ENCODE measurements around the gene PRKCD.

The PRKCD gene

DNA sequence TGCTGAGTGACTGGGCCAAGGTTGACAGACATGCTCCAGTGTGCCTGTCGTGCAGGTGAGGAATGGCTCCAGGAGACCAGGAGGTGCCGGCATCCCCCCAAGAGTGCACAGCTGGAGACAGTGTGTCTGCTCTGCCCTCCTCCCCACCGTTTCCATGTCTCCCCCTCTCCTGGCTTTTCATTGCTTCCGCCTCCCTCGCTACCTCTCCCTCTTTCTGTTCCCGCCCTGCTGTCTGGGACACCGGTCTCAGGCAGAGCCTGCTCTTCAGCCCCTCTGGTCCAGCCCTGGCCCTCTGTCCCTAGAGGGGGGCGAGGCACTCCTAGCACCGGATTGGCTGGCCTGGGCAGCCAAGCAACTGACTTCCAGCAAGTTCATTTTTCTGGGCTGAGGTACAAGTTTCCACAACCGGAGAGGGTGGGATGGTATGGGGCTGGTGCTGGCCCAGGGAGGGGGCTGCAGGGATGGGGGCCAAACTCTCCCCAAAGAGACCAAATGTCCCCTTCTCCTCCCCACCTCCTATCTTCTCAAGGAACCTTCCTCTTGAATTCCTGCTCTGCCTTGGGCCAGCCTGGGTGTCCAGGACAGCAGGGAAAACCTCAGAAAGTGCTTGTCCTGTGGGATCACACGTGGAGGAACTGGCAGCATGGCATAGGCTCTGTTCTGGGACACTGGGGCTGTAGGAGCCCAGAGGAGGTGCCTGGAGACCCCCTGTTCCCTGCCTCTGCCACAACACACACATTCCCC, 32.6 kb downstream of the PRKCD start:
- no peak for DNase-seq

DNA sequence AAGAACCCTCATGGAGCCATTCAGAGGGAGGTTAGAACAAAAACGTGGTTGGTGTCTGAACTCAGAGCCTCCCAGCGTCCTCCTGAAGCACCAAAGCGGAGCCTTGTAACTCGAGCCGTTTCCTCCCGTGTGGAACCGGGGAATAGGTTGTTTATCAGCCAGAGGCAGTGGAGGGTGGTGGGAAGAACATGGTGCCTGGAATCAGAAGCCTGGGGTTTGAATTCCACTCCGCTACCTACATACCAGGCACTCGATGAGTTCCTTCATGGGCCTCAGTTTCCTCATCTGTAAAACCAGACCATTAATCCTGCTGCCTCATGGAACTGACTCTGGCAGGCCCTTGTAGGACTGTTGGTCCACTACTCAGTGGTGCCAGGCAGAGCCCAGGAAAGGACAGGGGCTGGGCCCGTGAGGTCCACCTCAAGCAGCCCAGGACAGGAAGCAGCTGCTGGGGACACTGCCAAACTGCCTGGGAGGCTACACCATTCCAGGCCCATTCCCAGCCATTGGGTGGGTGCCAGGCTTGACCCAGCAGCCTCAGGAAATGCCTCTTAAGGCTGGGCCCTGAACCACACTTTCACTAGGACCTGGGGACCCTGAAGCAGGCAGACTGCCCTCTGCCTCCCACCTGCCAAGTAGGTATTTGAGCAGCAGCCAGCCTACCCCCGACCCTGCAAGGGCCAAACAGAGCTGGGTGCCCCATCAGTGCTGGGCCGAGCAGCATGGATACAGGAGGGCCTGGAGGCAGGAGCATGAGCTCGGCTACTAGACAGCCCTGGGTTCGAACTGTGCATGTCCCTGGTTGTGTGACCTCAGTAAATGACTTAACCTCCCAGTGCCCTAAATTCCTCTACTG, 33.4 kb downstream of the PRKCD start:
- no peak for DNase-seq

DNA sequence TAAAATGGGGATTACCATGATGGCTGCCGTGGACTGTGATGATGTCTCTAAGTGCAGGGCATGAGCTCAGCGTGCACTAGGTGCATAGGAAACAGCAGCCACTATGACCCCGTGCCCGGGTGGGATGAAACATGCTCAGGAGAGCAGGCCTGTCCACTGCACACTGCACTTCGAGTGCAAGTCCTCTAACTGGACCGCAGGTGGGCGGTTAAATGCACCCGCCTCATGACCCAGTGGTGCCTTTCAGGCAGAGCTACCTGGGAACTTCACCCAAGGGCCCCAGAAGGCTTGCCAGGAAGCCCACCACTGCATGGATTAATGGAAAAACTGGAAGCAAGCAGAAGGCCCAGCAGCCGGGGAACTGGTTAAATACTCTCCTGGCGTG, 34.0 kb downstream of the PRKCD start:
- DNase-seq = no peak

DNA sequence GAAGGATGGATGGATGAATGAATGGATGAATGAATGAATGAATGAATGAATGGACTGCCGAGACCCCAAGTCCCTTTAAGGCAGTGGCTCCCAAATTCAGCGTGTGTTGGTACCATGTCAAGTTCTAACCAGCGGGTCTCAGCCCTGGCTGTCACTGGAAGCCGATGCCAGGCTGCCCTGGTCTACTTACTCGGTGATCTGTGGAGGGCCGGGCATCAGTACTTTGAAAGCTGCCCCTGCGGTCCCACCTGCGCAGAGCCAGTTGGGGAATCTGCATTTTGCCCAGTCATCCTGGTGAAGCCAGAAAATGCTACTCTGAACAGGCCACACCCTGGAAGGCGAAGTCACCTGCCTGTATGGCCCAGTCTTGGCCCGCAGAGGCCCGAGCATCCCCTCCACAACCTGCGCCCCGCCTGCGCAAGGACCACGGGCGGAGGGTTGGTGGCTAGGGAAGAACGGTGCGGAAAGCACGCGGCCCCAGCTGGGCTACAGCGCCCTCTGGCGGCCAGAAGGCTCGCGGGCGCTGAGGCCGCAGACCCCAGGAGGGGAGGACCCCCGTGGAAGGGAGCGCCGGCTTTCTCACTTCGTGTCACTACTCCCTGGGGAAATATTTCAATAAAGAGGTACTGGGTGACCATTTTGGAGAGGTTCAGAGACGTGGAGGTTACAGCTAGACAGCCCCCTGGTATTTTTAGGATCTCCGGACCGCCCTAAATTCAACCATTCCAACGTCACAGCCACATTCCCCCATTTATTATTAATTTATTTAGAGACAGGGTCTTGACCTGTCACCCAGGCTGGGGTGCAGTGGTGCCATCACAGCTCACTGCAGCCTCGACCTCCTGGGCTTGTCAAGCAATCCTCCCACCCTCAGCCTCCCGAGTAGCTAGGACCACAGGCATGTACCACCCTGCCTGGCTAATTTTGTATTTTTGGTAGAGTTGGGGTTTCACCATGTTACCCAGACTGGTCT, 34.9 kb downstream of the PRKCD start:
- DNase-seq = peak; percentile 30

DNA sequence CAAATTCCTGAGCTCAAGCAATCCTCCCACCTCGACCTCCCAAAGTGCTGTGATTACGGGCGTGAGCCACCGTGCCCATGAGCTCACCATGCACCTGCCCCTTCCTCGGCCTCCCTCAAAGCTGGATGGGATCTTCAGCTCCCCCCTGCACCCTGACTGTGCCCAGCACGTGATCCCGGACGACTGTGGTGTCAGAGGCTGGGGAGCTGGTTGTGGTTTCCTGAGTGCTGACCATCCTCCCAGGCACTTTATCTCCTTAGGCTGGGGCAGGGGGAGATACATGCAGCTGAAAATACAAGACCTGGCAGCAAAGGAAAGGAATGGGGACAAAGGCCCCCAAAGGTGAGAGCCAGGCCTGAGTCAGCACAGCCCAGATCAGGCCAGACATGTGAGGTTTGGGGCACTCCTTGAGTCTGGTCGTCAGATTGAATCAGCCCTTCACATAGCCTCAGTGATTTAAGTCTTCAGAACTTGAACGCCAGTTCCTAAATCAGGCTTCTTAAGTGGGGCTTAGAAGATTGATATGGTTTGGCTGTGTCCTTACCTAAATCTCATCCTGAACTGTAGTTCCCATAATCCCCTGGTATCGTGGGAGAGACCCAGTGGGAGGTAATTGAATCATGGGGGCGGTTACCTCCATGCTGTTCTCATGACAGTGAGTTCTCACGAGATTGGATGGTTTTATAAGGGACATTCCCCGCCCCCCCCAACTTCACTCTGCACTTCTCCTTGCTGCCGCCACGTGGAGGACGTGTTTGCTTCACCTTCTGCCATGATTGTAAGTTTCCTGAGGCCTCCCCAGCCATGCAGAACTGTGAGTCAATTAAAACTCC, 35.8 kb downstream of the PRKCD start:
- DNase-seq = no peak

DNA sequence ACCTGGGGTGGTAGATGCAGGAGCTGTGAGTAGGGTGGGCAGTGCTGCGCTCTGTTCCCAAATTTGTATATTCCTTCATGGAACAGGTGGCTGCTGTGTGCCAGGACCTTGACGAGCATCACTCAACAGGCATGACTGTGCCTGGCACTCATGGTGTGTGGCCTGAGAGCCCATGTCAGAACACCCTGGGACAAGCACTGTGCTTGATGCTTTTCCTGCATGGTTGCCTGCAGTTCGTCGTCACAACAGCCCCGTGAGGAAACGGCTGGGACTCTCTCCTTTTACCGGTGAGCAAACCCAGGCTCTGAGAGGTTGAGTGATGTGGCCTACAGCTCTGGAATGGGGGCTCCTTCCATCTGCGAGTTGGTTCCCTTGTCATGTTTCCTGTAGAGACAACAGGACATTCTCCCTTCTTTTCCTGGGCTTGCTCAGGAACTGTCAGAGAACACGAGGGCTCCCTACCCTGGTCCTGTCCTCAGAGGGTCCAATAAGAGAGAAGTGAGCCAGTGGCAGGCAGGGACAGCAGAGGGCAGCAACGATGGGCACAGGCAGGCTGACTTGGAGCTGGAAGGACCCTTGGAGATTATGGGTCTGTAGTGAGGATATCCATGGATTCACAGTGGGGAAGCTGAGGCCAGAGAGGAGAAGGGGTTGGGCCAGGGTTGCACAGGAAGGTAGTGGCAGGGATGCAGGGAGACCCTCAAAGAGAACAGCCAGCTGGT, 37.4 kb downstream of the PRKCD start:
- no peak for DNase-seq

DNA sequence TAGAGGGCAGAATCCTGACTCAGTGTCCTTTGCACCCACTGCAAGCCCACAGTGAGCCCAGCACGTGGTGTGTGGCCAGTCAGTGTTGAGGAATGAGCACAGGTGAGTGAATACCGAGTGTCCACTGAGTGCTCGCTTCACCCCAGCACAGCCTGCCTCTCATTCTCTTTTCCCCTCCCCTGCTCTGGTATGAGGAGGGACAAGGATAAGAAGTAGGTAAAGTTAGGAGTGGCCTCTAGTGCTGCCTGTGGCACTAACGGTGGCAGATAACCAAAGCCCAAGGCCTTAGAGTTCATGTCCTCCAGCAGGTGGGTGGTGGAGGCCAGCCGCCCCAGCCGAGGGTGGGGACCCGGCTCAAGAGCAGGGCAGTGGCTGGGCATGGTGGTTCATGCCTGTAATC, 38.0 kb downstream of the PRKCD start:
- DNase-seq = no peak

DNA sequence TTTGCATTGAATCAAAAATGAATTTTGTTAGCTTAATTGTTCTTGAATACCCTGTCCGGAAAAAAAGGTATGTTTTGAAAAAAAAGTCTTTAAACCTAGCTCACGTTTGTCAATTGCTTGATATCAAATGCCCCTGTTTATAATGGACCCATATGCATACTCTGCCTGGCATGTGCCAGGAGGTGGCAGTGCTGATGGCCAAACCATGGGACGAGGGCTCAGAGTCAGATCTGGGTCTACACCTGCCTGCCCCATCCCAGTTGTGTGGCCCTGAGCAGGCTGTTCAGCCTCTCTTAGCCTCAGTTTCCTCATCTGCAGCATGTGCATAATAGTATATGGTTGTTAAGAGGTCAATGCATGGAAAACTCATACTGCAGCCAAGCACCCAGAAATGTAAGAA, 38.8 kb downstream of the PRKCD start:
- DNase-seq = no peak

DNA sequence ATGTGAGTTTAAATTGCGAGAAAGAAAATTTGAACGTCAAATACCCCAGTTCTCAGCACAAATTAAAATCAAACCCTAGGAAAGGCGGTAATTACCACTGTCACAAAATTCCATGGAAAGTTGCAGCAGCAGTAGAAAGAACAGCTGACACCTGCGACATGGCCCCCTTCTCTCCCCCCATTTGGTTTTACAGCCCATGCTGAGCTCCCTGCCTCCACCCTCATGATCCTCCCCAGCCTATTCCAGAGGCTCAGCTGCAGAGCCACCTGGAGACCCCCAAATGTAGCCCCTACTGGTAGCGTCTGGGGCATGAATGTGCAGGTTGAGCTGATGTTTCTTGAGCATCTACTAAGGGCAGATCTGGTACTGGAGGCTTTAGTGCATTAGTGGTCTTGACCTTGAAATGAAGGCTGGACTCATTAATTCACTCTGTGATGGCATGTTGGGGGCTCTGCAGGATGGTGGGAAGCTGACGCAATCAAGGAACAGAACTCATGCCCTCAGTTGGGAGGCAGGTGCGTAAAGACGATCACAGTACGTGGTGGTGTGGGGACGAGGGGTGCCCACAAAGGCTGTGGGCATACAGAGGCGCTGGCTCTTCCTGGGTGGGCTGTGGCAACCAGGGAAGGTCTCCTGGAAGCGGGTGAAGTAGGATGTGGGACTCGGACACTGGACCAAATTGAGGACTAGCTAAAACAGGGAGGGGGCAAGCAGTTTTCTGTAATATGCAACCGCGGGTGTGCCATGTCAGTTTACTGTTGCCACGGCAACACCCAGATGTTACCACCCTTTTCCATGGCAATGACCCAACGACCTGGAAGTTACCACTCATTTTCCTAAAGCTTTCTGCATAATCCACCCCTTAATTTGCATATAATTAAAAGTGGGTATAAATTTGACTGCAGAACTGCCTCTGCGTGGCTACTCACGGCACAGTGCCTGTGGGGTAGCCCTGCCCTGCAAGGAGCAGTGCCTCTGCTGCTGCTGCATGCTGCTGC, 39.8 kb downstream of the PRKCD start:
- DNase-seq = no peak

DNA sequence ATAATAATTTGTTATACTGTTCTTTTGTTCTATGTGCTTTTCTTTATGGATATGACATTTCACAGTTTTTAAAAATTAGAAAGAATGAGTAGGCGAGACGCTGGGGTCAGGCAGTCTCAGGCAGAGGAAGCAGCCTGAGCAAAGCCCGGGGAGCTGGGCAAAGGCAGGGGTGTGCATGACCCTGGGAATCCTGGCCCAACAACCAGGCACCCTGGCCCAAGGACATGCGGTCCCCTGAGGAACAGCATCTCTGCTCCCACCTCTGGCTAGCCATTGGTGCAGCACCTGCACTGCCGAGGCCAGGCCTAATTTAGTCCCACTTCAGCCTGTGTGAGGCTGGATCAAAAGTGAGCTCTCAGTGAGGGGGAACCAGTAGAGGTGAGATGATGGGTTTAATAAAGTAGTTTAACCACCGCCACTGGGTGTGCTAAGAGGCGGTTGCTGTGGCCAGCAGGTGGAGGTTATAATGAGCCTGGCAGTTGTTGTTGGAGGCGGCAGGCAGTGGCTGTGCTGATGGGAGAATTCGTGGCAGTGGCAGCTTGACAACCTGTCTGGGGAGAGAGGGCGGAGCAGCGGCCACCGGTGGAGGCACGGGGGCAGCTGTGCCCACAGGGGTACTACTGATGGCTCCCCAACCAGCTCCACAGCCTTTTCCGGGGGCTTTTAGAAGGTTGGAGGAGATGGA, 41.5 kb downstream of the PRKCD start:
- DNase-seq = no peak

DNA sequence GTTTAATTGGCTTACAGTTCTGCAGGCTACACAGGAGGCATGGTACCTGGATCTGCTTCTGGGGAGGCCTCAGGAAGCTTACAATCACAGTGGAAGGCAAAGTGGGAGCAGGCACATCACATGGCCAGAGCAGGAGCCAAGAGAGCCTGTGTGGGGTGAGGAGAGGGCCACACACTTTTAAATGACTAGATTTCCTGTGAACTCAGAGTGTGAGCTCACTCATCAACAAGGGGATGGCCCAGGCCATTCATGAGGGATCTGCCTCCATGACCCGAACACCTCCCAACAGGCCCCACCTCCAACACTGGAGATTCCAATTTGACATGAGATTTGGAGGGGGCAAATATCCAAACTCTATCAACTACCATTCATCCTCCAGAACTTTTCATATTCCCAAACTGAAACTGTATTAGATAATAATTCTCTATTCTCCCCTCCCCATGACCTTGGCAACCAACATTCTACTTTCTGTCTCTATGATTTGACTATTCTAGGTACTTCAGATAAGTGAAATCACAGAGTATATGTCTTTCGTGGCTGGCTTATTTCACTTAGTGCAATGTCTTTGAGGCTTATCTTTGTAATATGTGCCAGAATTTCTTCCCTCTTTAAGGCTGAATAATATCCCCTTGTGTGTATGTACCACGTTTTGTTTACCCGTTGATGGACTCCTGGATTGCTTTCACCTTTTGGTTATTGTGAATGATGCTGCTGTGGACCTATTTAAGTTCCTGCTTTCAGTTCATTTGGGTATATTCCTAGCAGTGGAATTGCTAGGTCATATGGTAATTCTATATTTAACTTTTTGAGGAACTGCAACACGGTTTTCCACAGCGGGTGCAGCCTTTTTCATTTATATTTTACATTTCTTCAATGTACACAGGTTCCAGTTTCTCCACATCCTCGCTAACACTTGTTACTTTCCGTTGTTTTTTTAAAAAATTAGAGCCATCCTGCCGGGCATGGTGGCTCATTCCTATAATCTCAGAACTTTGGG, 51.0 kb downstream of the PRKCD start:
- no peak for DNase-seq

DNA sequence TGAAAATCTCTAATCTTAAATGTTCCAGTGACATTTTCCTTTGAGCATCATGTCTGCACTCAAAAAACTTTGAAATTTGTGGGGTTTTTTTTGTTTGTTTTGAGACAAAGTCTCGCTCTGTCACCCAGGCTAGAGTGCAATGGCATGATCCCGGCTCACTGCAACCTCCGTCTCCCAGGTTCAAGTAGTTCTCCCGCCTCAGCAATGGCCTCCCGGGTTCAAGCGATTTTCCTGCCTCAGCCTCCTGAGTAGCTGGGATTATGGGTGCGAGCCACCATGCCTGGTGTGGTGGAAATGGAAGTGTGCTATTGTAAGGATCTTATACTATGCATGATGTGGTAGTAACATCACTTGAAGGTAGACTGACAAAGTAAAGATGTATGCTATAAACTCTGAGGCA, 52.3 kb downstream of the PRKCD start:
- DNase-seq = no peak

DNA sequence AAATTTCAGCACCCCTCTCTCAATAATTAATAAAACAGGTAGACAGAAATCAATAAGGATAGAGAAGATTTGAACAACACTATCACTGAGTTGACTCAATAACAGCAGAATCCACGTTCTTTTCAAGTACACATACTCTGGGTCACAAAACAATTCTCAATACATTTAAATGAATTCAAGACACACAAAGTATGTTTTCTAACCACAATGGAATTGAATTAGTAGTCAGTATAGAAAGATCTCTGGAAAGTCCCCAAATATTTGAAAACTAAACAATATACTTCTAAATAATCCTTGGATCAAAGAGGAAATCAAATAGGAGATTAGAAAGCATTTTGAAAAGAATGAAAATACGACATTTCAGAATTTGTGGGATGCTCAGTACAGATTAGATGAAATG, 54.8 kb downstream of the PRKCD start:
- DNase-seq = no peak

DNA sequence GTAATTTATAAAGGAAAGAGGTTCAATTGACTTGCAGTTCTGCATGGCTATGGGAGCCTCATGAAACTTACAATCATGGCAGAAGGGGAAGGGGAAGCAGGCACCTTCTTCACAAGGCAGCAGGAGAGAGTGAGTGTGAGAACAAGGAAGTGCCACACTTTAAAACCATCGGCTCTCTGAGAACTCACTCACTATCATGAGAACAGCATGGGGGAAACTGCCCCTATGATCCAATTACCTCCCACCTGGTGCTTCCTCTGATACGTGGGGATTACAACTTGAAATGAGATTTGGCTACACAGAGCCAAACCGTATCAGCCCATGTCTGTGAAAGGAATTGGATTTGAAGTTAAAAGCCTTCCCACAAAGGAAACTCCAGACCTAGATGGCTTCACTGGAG, 55.7 kb downstream of the PRKCD start:
- no peak for DNase-seq

DNA sequence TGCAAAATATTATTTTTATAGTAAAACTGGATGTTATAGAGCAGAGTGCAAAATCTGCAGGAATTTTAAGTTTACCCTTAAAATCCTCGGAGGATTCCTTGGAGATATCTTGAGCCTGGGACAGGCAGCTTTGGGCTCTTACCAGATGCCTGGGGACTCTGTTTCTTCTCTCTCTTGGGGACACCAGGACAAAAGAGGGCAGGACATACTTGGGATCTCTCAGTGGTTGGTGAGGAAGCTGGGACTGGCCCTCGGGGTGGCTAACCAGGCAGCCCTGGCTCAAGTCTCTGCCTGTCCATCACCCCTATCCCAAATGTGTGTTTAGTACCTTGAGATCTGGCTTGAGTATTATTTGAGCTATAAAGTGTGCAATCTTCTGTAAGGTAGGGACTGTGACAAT, 56.2 kb downstream of the PRKCD start:
- DNase-seq = no peak

DNA sequence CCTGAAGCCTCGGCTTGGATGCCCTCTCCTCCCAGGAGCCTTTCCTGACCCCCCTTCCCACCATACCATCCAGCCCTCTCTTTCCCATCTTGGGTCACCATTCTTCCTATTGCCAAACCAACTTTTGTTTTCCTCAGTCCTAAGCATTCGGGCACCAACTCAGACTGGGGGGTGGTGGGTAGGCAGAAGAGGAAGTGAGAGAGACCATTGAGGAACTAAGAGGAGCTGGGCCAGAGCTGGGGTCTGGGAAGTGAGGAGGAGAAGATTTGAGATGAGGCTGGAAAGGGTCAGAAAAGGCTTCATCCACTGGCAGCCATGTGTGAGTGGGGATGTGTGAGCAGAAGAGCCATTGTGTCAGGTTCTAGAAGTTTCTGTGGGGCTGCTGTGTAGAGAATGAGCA, 57.1 kb downstream of the PRKCD start:
- no peak for DNase-seq

DNA sequence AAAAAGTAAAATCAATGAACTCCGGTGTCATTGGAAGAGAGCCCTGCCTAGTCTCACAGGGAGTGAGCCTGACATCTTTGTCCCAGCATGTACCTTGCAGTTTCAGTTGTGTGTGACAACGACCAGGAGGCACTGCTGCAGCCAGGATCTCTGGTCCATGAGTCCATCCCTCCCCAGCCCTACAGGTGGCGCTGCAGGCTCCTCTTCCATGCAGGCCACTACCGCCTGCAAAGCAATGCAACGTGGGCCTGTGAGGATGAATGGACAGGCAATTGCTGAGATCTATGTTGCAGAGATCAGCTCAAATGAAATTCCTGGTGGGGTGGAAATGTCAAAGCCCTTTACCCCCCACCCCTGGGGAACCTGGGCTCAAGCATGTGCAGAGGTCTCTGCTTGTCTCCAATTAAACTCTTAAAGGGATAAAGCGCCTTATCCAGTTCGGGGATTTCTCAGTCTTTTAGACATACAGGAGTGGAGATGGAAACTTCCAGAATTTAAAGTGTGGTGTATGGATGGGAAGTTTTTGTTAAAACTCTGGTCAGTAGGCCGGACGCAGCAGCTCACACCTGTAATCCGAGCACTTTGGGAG, 59.0 kb downstream of the PRKCD start:
- peak; percentile 16 for DNase-seq

DNA sequence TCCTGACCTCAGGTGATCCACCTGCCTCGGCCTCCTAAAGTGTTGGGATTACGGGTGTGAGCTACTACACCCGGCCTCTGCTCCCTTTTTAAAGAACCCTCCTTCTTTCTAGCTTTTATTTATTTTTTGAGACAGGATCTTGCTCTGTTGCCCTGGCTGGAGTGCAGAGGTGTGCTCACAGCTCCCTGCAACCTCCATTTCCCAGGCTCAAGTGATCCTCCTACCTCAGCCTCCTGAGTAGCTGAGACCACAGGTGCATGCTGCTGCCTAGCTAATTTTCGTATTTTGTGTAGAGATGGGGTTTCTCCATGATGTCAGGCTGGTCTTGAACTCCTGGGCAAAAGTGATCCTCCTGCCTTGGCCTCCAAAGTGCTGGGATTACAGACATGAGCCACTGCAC, 60.3 kb downstream of the PRKCD start:
- no peak for DNase-seq

Measured in activated gamma-delta T cell (primary cell).